Panc1 (cell line): ENCODE results near the gene KCNMB2. TPM values are rescaled to one million over a fixed set of nuclear protein-coding genes. Genes with fewer than 3 reads are reported as not detected.

Experiments
- ATAC-seq: fragments of 200-7000 bp; cut with Tn5 transposase; 2 replicates; pipeline ENCODE4 v1.9.1; 2020; ENCODE audit warnings: mild to moderate bottlenecking, moderate library complexity
- BruUV-seq: library from RNA; stranded (reverse); fragments of 400-500 nt; replicated peaks from 2 replicates; lab custom pipeline; 2021; lab: Mats Ljungman, UMichigan
- CTCF ChIA-PET: fragments of 300-600 bp; sonication (Branson Sonifier 250); formaldehyde crosslinking; loops from one replicate; lab custom pipeline; 2022; ENCODE audit warnings: antibody characterized with exemption; lab: Charles Lee
- POLR2A ChIA-PET: fragments of 300-600 bp; sonication (Branson Sonifier 250); formaldehyde crosslinking; loops from one replicate; lab custom pipeline; 2022; ENCODE audit warnings: antibody characterized with exemption; lab: Charles Lee
- DNase-seq: peaks from one replicate; pipeline ENCODE4 v3.0.0-alpha.2; 2010; ENCODE audit warnings: low read depth, low spot score
- H3K27ac ChIP-seq: 2 replicates; pipeline ENCODE4 v1.5.1; 2011; ENCODE audit warnings: mild to moderate bottlenecking, low read length, inconsistent platforms
- H3K27me3 ChIP-seq: fragments of 200-500 bp; sonication (Bioruptor generic); 2 replicates; pipeline ENCODE4 v1.6.0; 2014; ENCODE audit warnings: low read length, inconsistent platforms; ENCODE audit not compliant: control insufficient read depth, insufficient read depth
- H3K36me3 ChIP-seq: fragments of 200-500 bp; sonication (Bioruptor generic); 2 replicates; pipeline ENCODE4 v1.5.1; 2014; ENCODE audit warnings: inconsistent platforms, mild to moderate bottlenecking, low read length, moderate library complexity; ENCODE audit not compliant: control insufficient read depth, insufficient read depth
- H3K4me1 ChIP-seq: 2 replicates; pipeline ENCODE4 v1.5.1; 2011; ENCODE audit warnings: inconsistent platforms, mild to moderate bottlenecking, low read length, moderate library complexity; ENCODE audit not compliant: control insufficient read depth, insufficient read depth
- H3K4me3 ChIP-seq, 2 experiments: 2 replicates each; pipeline ENCODE4 v1.5.1; 2011 to 2012; ENCODE audit warnings: low read depth in 2 of 2, low read length in 2 of 2, mild to moderate bottlenecking in 2 of 2, inconsistent platforms in 1 of 2, moderate library complexity in 1 of 2
- H3K9me3 ChIP-seq: fragments of 200-500 bp; sonication (Bioruptor generic); 2 replicates; pipeline ENCODE4 v1.5.1; 2014; ENCODE audit warnings: low read depth, mild to moderate bottlenecking, inconsistent platforms, low read length, moderate library complexity; ENCODE audit not compliant: control insufficient read depth, insufficient read depth
- POLR2AphosphoS5 ChIP-seq: IDR thresholded peaks from 2 replicates; pipeline ENCODE4 v1.6.1; 2012; ENCODE audit warnings: mild to moderate bottlenecking, low read depth, low read length, moderate library complexity
- SIN3A ChIP-seq: IDR thresholded peaks from 2 replicates; pipeline ENCODE4 v1.6.1; 2012; ENCODE audit warnings: low read depth, mild to moderate bottlenecking, low read length, moderate library complexity, borderline replicate concordance; ENCODE audit not compliant: insufficient read depth
- TCF7L2 ChIP-seq: IDR thresholded peaks from 2 replicates; pipeline ENCODE4 v1.6.1; 2011; ENCODE audit warnings: mild to moderate bottlenecking, low read depth, low read length, inconsistent platforms
- in situ Hi-C: cut with HindIII; loops from 2 replicates; pipeline ENCODE4 v1.10.0; 2016; ENCODE audit warnings: low sequenced_read_pairs, low pct_unique_long_range_greater_than_20kb
- intact Hi-C: fragments of 100-400 bp; cut with micrococcal nuclease; formaldehyde crosslinking; loops from one replicate; pipeline ENCODE4 v1.10.0; 2022; ENCODE audit not compliant: unreplicated experiment
- total RNA-seq: library from RNA; stranded (reverse); gene quantifications from one replicate; pipeline ENCODE4 v1.2.1, GENCODE V29; 2021; ENCODE audit not compliant: unreplicated experiment
- TF ChIP-seq, protein P1 (sequence below), 2 experiments: IDR thresholded peaks; 2 replicates each; pipeline ENCODE4 v1.6.1; 2011 to 2012; ENCODE audit warnings: low read depth in 2 of 2, control low read depth in 1 of 2, low read length in 1 of 2, mild to moderate bottlenecking in 1 of 2, moderate library complexity in 1 of 2; ENCODE audit not compliant: insufficient read depth in 1 of 2
- TF ChIP-seq, protein P2 (sequence below): fragments of 450-650 bp; IDR thresholded peaks from 2 replicates; pipeline ENCODE4 v1.5.1; 2017; ENCODE audit warnings: mild to moderate bottlenecking

Gene KCNMB2
- total RNA-seq, 1 experiment from 2014 or later = not detected

DNA sequence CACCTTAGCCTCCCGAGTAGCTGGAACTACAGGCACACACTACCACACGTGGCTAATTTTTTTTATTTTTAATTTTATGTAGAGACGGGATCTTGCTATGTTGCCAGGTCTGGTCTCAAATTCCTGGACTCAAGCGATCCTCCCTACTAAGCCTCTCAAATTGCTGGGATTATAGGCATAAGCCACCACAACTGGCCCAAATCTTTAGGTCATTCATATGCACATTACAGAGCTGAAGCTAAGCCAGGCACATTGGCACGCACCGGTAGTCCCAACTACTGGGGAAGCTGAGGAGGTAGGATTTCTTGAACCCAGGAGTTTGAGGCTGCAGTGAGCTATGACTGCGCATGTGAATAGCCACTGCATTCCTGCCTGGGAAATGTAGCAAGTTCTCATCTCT lies 269.5 kb downstream of the KCNMB2 start:
- ATAC-seq (no peak), DNase-seq (no peak)
- H3K9me3 ChIP-seq = no peaks in the 10 kb centered on the region
- no peaks in the 10 kb centered on the region for H3K36me3 ChIP-seq
- H3K4me1 ChIP-seq = no peaks in the 10 kb centered on the region
- CTCF ChIA-PET = no interaction called here
- POLR2A ChIA-PET = no interaction called here
- no peak overlapping the region for H3K27ac ChIP-seq
- BruUV-seq = no TSS peak
- intact Hi-C loops = no loop called here
- in situ Hi-C loops = no loop called here
- no peak overlapping the region for H3K4me3 ChIP-seq
- TF ChIP-seq, protein P1, sequence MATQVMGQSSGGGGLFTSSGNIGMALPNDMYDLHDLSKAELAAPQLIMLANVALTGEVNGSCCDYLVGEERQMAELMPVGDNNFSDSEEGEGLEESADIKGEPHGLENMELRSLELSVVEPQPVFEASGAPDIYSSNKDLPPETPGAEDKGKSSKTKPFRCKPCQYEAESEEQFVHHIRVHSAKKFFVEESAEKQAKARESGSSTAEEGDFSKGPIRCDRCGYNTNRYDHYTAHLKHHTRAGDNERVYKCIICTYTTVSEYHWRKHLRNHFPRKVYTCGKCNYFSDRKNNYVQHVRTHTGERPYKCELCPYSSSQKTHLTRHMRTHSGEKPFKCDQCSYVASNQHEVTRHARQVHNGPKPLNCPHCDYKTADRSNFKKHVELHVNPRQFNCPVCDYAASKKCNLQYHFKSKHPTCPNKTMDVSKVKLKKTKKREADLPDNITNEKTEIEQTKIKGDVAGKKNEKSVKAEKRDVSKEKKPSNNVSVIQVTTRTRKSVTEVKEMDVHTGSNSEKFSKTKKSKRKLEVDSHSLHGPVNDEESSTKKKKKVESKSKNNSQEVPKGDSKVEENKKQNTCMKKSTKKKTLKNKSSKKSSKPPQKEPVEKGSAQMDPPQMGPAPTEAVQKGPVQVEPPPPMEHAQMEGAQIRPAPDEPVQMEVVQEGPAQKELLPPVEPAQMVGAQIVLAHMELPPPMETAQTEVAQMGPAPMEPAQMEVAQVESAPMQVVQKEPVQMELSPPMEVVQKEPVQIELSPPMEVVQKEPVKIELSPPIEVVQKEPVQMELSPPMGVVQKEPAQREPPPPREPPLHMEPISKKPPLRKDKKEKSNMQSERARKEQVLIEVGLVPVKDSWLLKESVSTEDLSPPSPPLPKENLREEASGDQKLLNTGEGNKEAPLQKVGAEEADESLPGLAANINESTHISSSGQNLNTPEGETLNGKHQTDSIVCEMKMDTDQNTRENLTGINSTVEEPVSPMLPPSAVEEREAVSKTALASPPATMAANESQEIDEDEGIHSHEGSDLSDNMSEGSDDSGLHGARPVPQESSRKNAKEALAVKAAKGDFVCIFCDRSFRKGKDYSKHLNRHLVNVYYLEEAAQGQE (IDR thresholded peaks at IDR 0.05; ENCODE audit: insufficient read depth in 1 of 2, low read depth in 2 of 2, low read length in 1 of 2) = no peak
- TF ChIP-seq, protein P2, sequence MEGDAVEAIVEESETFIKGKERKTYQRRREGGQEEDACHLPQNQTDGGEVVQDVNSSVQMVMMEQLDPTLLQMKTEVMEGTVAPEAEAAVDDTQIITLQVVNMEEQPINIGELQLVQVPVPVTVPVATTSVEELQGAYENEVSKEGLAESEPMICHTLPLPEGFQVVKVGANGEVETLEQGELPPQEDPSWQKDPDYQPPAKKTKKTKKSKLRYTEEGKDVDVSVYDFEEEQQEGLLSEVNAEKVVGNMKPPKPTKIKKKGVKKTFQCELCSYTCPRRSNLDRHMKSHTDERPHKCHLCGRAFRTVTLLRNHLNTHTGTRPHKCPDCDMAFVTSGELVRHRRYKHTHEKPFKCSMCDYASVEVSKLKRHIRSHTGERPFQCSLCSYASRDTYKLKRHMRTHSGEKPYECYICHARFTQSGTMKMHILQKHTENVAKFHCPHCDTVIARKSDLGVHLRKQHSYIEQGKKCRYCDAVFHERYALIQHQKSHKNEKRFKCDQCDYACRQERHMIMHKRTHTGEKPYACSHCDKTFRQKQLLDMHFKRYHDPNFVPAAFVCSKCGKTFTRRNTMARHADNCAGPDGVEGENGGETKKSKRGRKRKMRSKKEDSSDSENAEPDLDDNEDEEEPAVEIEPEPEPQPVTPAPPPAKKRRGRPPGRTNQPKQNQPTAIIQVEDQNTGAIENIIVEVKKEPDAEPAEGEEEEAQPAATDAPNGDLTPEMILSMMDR = no peak
- TF ChIP-seq TCF7L2 = no peak
- no peak for TF ChIP-seq SIN3A
- TF ChIP-seq POLR2AphosphoS5 = no peak
- no peaks in the 10 kb centered on the region for H3K27me3 ChIP-seq

DNA sequence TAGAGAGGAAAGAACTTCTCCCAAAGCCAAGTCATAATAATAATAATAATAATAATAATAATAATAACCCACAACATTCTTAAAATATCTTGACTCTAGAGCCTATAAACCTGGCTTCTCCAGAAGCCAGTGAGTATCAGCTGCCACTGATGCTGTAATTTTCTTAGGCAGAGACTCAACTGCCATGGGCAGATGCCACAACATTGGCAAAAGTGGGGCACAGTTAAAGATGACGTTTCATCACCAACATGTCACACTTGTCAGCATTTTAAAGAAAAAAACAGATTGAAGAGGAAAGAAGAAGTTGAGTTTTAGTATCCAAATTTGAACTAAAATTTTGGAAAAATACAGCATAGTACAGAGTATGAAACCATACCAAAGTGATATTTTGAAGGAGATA lies 270.4 kb downstream of the KCNMB2 start:
- Histone ChIP-seq H3K9me3 (no peaks in the 10 kb centered on the region), H3K36me3 (no peaks in the 10 kb centered on the region), H3K4me3 (no peak overlapping the region), H3K4me1 (no peaks in the 10 kb centered on the region), H3K27me3 (no peaks in the 10 kb centered on the region), H3K27ac (no peak overlapping the region)
- ChIA-PET POLR2A (no interaction called here), CTCF (no interaction called here)
- in situ Hi-C loops (no loop called here), intact Hi-C loops (no loop called here)
- TF ChIP-seq TCF7L2 (no peak), SIN3A (no peak), POLR2AphosphoS5 (no peak)
- TF ChIP-seq, protein P2 = no peak
- TF ChIP-seq, protein P1 (IDR thresholded peaks at IDR 0.05; ENCODE audit: insufficient read depth in 1 of 2, low read depth in 2 of 2, low read length in 1 of 2) = no peak
- ATAC-seq = no peak
- no peak for DNase-seq
- BruUV-seq = no TSS peak
